PC-3 (cell line): ENCODE measurements around the gene SLC13A3. TPM values are rescaled to one million over a fixed set of nuclear protein-coding genes. Genes with fewer than 3 reads are reported as not detected.

ENCODE experiments used
- ATAC-seq: fragments of 200-7000 bp; cut with Tn5 transposase; 2 replicates; pipeline ENCODE4 v1.9.1; 2020; ENCODE audit warnings: mild to moderate bottlenecking, moderate library complexity
- BruUV-seq: library from RNA; stranded (reverse); fragments of 400-500 nt; replicated peaks from 2 replicates; lab custom pipeline; 2021; lab: Mats Ljungman, UMichigan
- CTCF ChIA-PET: fragments of 300-600 bp; sonication (Branson Sonifier 250); formaldehyde crosslinking; loops from one replicate; lab custom pipeline; 2022; ENCODE audit warnings: antibody characterized with exemption; lab: Charles Lee
- POLR2A ChIA-PET: fragments of 300-600 bp; sonication (Branson Sonifier 250); formaldehyde crosslinking; loops from one replicate; lab custom pipeline; 2022; ENCODE audit warnings: antibody characterized with exemption; ENCODE audit not compliant: unreplicated experiment; lab: Charles Lee
- DNase-seq: peaks from one replicate; pipeline ENCODE4 v3.0.0-alpha.2; 2015
- H2AFZ ChIP-seq: fragments of 300-600 bp; sonication (generic); 2 replicates; pipeline ENCODE4 v1.6.0; 2016; ENCODE audit warnings: antibody characterized with exemption, low read length
- H3F3A ChIP-seq: fragments of 300-600 bp; sonication (generic); one replicate; pipeline ENCODE4 v1.6.0; 2017; ENCODE audit warnings: antibody characterized with exemption, low read length, control low read depth, mild to moderate bottlenecking; ENCODE audit not compliant: unreplicated experiment
- H3K27ac ChIP-seq: fragments of 300-600 bp; sonication (generic); 2 replicates; pipeline ENCODE4 v1.5.1; 2016; ENCODE audit warnings: mild to moderate bottlenecking, low read length
- H3K27me3 ChIP-seq: fragments of 300-600 bp; sonication (generic); 2 replicates; pipeline ENCODE4 v1.6.1; 2016; ENCODE audit warnings: low read length, mixed read lengths
- H3K36me3 ChIP-seq: fragments of 300-600 bp; sonication (generic); 2 replicates; pipeline ENCODE4 v1.6.1; 2016; ENCODE audit warnings: low read depth, mixed run types, low read length, mixed read lengths
- H3K4me1 ChIP-seq: fragments of 300-600 bp; sonication (generic); 2 replicates; pipeline ENCODE4 v1.5.1; 2016; ENCODE audit warnings: low read length; ENCODE audit not compliant: insufficient read depth
- H3K4me2 ChIP-seq: fragments of 300-600 bp; sonication (generic); 2 replicates; pipeline ENCODE4 v1.6.0; 2016; ENCODE audit warnings: low read length
- H3K4me3 ChIP-seq: fragments of 300-600 bp; sonication (generic); 2 replicates; pipeline ENCODE4 v1.5.1; 2016; ENCODE audit warnings: mild to moderate bottlenecking, low read length, mixed read lengths
- H3K79me2 ChIP-seq: fragments of 300-600 bp; sonication (generic); 2 replicates; pipeline ENCODE4 v1.6.1; 2017; ENCODE audit warnings: low read length, mixed read lengths
- H3K9ac ChIP-seq: fragments of 300-600 bp; sonication (generic); 2 replicates; pipeline ENCODE4 v1.6.0; 2016; ENCODE audit warnings: mild to moderate bottlenecking, low read length
- H3K9me2 ChIP-seq: fragments of 300-600 bp; sonication (generic); replicated peaks from 2 replicates; pipeline ENCODE4 v1.6.1; 2016; ENCODE audit warnings: mixed run types, low read length, mixed read lengths
- H3K9me3 ChIP-seq: fragments of 300-600 bp; sonication (generic); 2 replicates; pipeline ENCODE4 v1.6.1; 2016; ENCODE audit warnings: low read length, mixed read lengths
- H4K20me1 ChIP-seq: fragments of 300-600 bp; sonication (generic); 2 replicates; pipeline ENCODE4 v1.6.1; 2016; ENCODE audit warnings: low read length, mixed read lengths
- EZH2 ChIP-seq: fragments of 300-600 bp; sonication (generic); IDR thresholded peaks from one replicate; pipeline ENCODE4 v1.6.1; 2017; ENCODE audit warnings: antibody characterized with exemption, mild to moderate bottlenecking, low read length; ENCODE audit not compliant: unreplicated experiment
- EZH2phosphoT487 ChIP-seq: fragments of 300-600 bp; sonication (generic); IDR thresholded peaks from 2 replicates; pipeline ENCODE4 v1.6.1; 2018; ENCODE audit warnings: mild to moderate bottlenecking, antibody characterized with exemption, low read length, borderline replicate concordance
- intact Hi-C: fragments of 100-400 bp; cut with micrococcal nuclease; formaldehyde crosslinking; loops from 2 replicates; pipeline ENCODE4 v1.9.0; 2023
- total RNA-seq: library from RNA; depleted of rRNA; stranded (reverse); fragments of >200 nt; gene quantifications from 2 replicates; pipeline ENCODE4 v1.2.3, GENCODE V29; 2014
- TF ChIP-seq, protein P1 (sequence below): fragments of 300-600 bp; sonication (generic); conservative IDR thresholded peaks from 2 replicates; pipeline ENCODE4 v1.5.1; 2017; ENCODE audit warnings: antibody characterized with exemption, low read depth, mild to moderate bottlenecking, low read length

Gene SLC13A3
- total RNA-seq, 1 experiment from 2014 or later, result not detected

DNA sequence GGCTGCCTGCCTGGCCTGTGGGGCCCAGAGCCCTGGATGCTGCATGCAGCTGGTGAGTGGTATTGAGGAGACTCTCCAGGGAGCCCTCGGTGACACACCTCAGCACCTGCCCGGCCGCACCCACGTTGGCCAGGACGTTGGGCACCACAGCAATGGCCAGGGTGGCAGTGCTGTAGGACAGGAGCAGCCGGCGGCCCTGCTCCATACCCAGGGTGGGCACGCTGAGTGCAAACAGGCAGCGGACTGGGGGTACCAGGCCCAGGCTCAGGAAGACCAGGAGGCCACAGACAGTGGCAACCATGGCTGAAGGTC lies 105.5 kb downstream of the SLC13A3 start:
- no TSS peak for BruUV-seq
- Histone ChIP-seq H3K4me1 (no peaks in the 10 kb centered on the region), H3K79me2 (no peaks in the 10 kb centered on the region), H3F3A (no peaks in the 10 kb centered on the region), H3K27ac (no peak overlapping the region), H3K9me3 (no peaks in the 10 kb centered on the region), H3K9ac (no peak overlapping the region), H3K4me2 (no peak overlapping the region), H2AFZ (no peak overlapping the region), H3K27me3 (peaks cover 56% of the 10 kb centered on the region), H3K9me2 (no peaks in the 10 kb centered on the region), H3K36me3 (no peaks in the 10 kb centered on the region), H3K4me3 (no peak overlapping the region), H4K20me1 (no peaks in the 10 kb centered on the region)
- DNase-seq (no peak), ATAC-seq (no peak)
- ChIA-PET CTCF (no interaction called here), POLR2A (no interaction called here)
- intact Hi-C loops, result no loop called here
- TF ChIP-seq EZH2phosphoT487 (no peak), EZH2 (no peak)
- TF ChIP-seq, protein P1, sequence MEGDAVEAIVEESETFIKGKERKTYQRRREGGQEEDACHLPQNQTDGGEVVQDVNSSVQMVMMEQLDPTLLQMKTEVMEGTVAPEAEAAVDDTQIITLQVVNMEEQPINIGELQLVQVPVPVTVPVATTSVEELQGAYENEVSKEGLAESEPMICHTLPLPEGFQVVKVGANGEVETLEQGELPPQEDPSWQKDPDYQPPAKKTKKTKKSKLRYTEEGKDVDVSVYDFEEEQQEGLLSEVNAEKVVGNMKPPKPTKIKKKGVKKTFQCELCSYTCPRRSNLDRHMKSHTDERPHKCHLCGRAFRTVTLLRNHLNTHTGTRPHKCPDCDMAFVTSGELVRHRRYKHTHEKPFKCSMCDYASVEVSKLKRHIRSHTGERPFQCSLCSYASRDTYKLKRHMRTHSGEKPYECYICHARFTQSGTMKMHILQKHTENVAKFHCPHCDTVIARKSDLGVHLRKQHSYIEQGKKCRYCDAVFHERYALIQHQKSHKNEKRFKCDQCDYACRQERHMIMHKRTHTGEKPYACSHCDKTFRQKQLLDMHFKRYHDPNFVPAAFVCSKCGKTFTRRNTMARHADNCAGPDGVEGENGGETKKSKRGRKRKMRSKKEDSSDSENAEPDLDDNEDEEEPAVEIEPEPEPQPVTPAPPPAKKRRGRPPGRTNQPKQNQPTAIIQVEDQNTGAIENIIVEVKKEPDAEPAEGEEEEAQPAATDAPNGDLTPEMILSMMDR, result no peak

DNA sequence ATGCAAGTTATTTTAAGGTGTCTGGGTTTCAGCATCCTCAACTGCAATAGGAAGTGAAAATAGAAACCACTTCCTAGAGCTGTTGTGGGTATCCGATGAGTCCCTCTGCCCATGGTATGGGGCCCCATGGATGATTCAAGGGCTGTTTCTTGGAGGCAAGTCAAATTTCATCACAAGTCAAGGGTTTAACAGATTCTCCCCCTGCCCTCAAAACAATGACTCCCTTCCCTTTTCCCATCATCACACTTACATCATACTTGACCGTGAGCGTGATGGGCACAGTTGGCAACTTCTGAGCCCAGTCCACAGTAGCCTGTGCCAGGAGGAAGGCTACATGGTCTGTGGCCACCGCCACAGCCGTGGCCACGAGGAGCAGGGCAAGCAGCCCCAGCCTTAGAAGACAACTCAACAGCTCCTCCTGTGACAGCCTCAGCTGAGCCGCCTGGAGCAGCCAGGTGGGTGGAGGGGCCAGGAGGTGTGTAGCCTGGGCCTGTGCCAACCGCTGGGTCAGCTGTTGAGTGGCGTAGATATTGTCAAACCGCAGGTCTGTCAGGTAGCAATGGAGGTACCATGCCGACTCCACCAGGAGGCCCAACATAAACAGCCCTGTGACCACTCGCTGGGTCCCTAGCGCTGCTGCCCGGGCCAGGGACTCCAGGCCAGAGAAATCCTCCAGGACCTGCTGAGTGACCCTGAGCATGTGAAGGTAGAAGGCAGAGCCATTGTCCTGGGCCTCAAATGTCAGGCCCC lies 106.0 kb downstream of the SLC13A3 start:
- ATAC-seq, result no peak
- Histone ChIP-seq H4K20me1 (no peaks in the 10 kb centered on the region), H3F3A (no peaks in the 10 kb centered on the region), H3K27ac (no peak overlapping the region), H3K4me2 (no peak overlapping the region), H3K36me3 (no peaks in the 10 kb centered on the region), H3K4me1 (no peaks in the 10 kb centered on the region), H3K9me2 (no peaks in the 10 kb centered on the region), H2AFZ (no peak overlapping the region), H3K79me2 (no peaks in the 10 kb centered on the region), H3K4me3 (no peak overlapping the region), H3K9ac (no peak overlapping the region), H3K9me3 (no peaks in the 10 kb centered on the region), H3K27me3 (peaks cover 61% of the 10 kb centered on the region)
- DNase-seq, result no peak
- ChIA-PET CTCF (interaction anchor here (0.5 kb wide), 1 partner anchor 37 kb away, joined by 3 read pairs; no protein-coding TSS in a partner anchor), POLR2A (no interaction called here)
- TF ChIP-seq, protein P1, result no peak
- BruUV-seq, result no TSS peak
- intact Hi-C loops, result no loop called here

GRCh38 chr20:46544576-46544975 lies 106.7 kb downstream of the SLC13A3 start:
- BruUV-seq, result no TSS peak
- Histone ChIP-seq H3K9me3 (no peaks in the 10 kb centered on the region), H3K4me1 (no peaks in the 10 kb centered on the region), H3F3A (no peaks in the 10 kb centered on the region), H3K36me3 (no peaks in the 10 kb centered on the region), H3K79me2 (no peaks in the 10 kb centered on the region), H3K9me2 (no peaks in the 10 kb centered on the region), H3K27ac (no peak overlapping the region), H2AFZ (no peak overlapping the region), H3K4me3 (no peak overlapping the region), H4K20me1 (no peaks in the 10 kb centered on the region), H3K27me3 (peaks cover 68% of the 10 kb centered on the region), H3K9ac (no peak overlapping the region), H3K4me2 (no peak overlapping the region)
- DNase-seq (no peak), ATAC-seq (no peak)
- intact Hi-C loops, result no loop called here
- ChIA-PET POLR2A (no interaction called here), CTCF (interaction anchor here (0.5 kb wide), 1 partner anchor 37 kb away, joined by 3 read pairs; no protein-coding TSS in a partner anchor)
- TF ChIP-seq EZH2 (no peak), EZH2phosphoT487 (no peak)
- TF ChIP-seq, protein P1, result 0 out of 2 replicates have a peak, but pooled peaks have one; percentile 29
